Thyroid gland (tissue), 4 donors: ENCODE results near the gene PJA1. TPM values are rescaled to one million over a fixed set of nuclear protein-coding genes. Genes with fewer than 3 reads are reported as not detected.

Experiments
- DNase-seq, 2 donors: peaks; one replicate each; pipeline ENCODE4 v3.0.0-alpha.2; 2019
- H3K27ac ChIP-seq, 3 donors: fragments of 200-600 bp; sonication (generic); 1 replicate in 2 of 3; 2 replicates in 1 of 3; pipeline ENCODE4 v1.5.1; 2016 to 2019; ENCODE audit warnings: mild to moderate bottlenecking in 1 of 3, moderate library complexity in 1 of 3
- H3K27me3 ChIP-seq: fragments of 200-600 bp; sonication (generic); one replicate; pipeline ENCODE4 v1.5.1; 2019
- H3K36me3 ChIP-seq, 2 donors: fragments of 200-600 bp; sonication (generic); one replicate each; pipeline ENCODE4 v1.5.1; 2016 to 2019
- H3K4me1 ChIP-seq, 2 donors: fragments of 200-600 bp; sonication (generic); one replicate each; pipeline ENCODE4 v1.5.1; 2017 to 2019
- H3K4me3 ChIP-seq, 3 donors: fragments of 200-600 bp; sonication (generic); replicated peaks in 1 of 3; 1 replicate in 2 of 3; 2 replicates in 1 of 3; pipeline ENCODE4 v1.5.1; 2016; ENCODE audit warnings: mild to moderate bottlenecking in 1 of 3
- H3K9me3 ChIP-seq: fragments of 200-600 bp; sonication (generic); one replicate; pipeline ENCODE4 v1.5.1; 2017
- CTCF ChIP-seq, 6 experiments: fragments of 200-600 bp in 3 of 6; fragments of 450-650 bp in 3 of 6; sonication (generic) in 3 of 6; IDR thresholded peaks; one replicate each; pipeline ENCODE4 v1.5.1; 2016 to 2019; ENCODE audit warnings: antibody characterized with exemption in 6 of 6, mild to moderate bottlenecking in 2 of 6, inconsistent platforms in 1 of 6, moderate library complexity in 1 of 6
- POLR2A ChIP-seq, 2 donors: fragments of 450-650 bp; IDR thresholded peaks; one replicate each; pipeline ENCODE4 v1.6.1; 2017; ENCODE audit warnings: antibody characterized with exemption in 2 of 2, mild to moderate bottlenecking in 2 of 2, moderate library complexity in 1 of 2
- WGBS, 2 donors: methylation state at CpG; one replicate each; pipeline ENCODE4 v1.1.5; 2017; 5-methylcytosine and 5-hydroxymethylcytosine counted together
- intact Hi-C: fragments of 100-400 bp; cut with DNase I; formaldehyde crosslinking; loops from one replicate; pipeline ENCODE4 v1.15.1; 2023
- total RNA-seq, 4 donors: library from RNA; depleted of rRNA; stranded (reverse); fragments of >200 nt; gene quantifications; one replicate each; pipeline ENCODE4 v1.2.3, GENCODE V29; 2016

The PJA1 gene
- total RNA-seq, 4 donors from 2014 or later = 29.7 to 60.0 (median 50.1) TPM

DNA sequence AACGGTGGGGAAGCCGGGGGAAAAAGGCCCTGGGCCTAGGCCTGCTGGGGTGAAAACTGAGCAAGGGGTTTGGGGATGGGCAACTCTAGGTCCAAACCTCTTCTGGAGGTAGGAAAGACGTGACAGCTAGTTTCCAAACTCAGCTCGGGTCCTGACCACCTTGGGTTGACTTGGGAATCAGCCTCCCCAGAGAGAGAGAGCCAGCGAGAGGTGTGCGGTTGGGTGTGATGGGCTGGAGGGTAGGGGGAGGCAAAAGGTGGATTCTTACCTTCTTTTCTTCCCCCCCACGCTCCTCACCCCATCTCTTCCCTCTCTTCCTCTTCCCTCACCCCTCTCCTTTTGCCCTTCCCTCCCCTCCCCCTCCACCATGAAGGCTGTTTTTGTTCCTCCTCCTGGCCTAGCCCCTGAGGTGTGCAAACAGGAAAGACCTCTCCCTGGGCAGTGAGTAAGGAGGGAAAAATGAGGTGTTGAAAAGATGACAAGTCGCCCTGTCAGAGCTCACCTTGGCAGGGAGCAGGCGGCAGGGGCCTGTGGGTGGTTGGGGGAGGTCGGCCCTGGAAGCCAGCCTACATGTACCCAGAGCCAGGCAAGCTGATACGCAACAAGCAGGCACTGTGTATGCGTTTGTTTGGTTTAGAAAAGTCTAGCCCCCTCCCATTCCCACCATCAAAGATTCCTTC, 14.8 kb downstream of the PJA1 start:
- WGBS, 2 donors = 71 to 88% methylated on average over 8 to 12 of the region's 12 CpGs
- H3K4me3 ChIP-seq = no peak overlapping the region
- no peak overlapping the region for H3K27ac ChIP-seq
- intact Hi-C loops = no loop called here
- H3K4me1 ChIP-seq = peaks cover 0 to 4% of the 10 kb centered on the region in 2 donors
- no peaks in the 10 kb centered on the region for H3K36me3 ChIP-seq
- no peak for DNase-seq
- no peaks in the 10 kb centered on the region for H3K9me3 ChIP-seq
- no peak for TF ChIP-seq CTCF (IDR thresholded peaks at IDR 0.05)
- TF ChIP-seq POLR2A (IDR thresholded peaks at IDR 0.05) = no peak
- H3K27me3 ChIP-seq = no peaks in the 10 kb centered on the region

DNA sequence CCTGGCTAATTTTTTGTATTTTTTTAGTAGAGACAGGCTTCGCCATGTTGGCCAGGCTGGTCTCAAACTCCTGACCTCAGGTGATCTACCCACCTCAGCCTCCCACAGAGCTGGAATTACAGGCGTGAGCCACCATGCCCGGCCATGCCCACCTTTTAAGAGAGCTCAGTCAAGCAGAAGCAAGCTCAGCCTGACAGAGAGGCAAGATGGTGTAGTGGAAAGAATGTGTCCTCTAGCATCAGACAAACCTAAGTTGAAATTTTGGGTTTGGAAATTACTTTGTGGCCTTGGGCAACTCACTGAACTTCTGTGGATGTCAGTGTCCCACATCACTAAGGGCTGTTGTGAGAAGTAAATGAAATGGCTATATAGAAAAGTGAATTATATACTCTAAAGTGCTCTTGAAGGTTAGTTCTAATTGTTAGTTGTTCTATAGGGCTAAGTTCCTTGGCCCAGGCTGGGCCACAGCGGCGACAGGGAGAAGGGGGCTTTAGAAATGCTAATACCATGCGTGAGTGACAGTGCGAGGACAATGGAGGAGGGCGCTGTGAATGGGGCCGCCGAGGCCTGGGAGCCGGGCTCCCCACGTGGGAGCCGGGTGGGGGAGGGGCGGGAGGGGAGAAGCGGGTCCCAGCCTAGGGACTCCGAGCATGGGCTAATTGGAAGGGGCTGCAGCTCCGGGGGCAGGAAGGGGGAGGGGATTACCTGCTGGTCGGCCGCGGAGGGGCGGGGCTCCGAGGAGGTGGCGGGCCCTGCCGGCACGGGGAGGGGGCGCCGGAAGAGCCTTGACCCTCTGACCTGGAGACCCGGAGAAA, 15.6 kb downstream of the PJA1 start:
- WGBS, 2 donors = 36 to 56% methylated on average over 3 to 14 of the region's 28 CpGs
- TF ChIP-seq POLR2A (IDR thresholded peaks at IDR 0.05) (no peak), CTCF (IDR thresholded peaks at IDR 0.05) (no peak)
- peaks cover 0 to 4% of the 10 kb centered on the region in 2 donors for H3K4me1 ChIP-seq
- DNase-seq = no peak
- H3K27ac ChIP-seq = no peak overlapping the region
- intact Hi-C loops = no loop called here
- no peak overlapping the region for H3K4me3 ChIP-seq
- no peaks in the 10 kb centered on the region for H3K27me3 ChIP-seq
- H3K9me3 ChIP-seq = no peaks in the 10 kb centered on the region
- H3K36me3 ChIP-seq = no peaks in the 10 kb centered on the region

DNA sequence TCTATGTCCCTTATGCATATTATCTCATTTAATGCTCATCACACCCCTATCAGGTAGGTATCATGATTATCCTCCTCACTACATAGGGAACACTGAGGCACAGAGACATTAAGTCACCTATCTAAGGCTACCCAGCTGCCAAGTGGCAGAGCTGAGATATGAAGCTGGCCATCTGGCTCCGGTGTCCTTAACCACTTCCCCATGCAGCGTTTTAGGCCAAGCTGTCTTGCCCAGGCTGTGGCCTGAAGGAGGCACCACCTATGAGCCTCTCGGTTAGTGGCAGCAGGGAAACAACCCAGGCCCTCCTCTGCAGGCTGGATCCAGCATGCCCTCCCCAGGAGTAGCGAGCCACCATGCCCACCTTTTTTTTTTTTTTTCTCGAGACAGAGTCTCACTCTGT, 16.3 kb downstream of the PJA1 start:
- Histone ChIP-seq H3K27me3 (no peaks in the 10 kb centered on the region), H3K27ac (no peak overlapping the region), H3K4me3 (no peak overlapping the region), H3K36me3 (no peaks in the 10 kb centered on the region), H3K4me1 (peaks cover 0 to 4% of the 10 kb centered on the region in 2 donors), H3K9me3 (no peaks in the 10 kb centered on the region)
- no peak for DNase-seq
- intact Hi-C loops = no loop called here
- WGBS, 2 donors = 86 to 94% methylated on average over 5 of the region's 5 CpGs
- TF ChIP-seq POLR2A (IDR thresholded peaks at IDR 0.05) = no peak
- TF ChIP-seq CTCF (IDR thresholded peaks at IDR 0.05) = no peak

- Histone ChIP-seq H3K4me3 (no peak overlapping the region), H3K27me3 (no peaks in the 10 kb centered on the region), H3K4me1 (no peaks in the 10 kb centered on the region), H3K27ac (no peak overlapping the region), H3K9me3 (no peaks in the 10 kb centered on the region), H3K36me3 (no peaks in the 10 kb centered on the region)
- intact Hi-C loops = no loop called here
- TF ChIP-seq CTCF (IDR thresholded peaks at IDR 0.05) (no peak), POLR2A (IDR thresholded peaks at IDR 0.05) (no peak)
- WGBS, 2 donors = 87 to 93% methylated on average over 4 of the region's 4 CpGs
- DNase-seq = no peak
Observed at GRCh38 chrX:69146739-69147138, 18.5 kb downstream of the PJA1 start.

DNA sequence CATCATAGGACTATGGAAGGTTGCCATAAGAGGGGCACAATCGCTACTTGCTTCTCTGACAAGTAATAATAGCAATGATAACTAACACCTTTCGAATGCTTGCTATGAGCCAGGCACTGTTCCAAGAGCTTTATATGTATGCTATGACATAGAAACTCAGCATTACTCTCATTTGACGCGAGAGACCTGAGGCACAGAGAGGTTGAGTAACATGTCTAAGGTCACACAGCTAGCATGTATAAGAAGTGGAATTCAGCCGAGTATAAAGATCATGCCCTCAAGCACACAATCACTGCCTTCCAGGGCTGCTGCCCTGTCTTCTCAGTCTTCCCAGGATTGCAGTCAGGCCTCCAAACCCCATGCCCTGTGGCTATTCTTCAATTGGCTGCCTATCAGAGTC, 19.5 kb downstream of the PJA1 start:
- DNase-seq = no peak
- Histone ChIP-seq H3K36me3 (no peaks in the 10 kb centered on the region), H3K27me3 (no peaks in the 10 kb centered on the region), H3K4me3 (no peak overlapping the region), H3K4me1 (no peaks in the 10 kb centered on the region), H3K27ac (no peak overlapping the region), H3K9me3 (no peaks in the 10 kb centered on the region)
- 100% methylated on average over 1 to 5 of the region's 5 CpGs for WGBS, 2 donors
- intact Hi-C loops = no loop called here
- no peak for TF ChIP-seq CTCF (IDR thresholded peaks at IDR 0.05)
- no peak for TF ChIP-seq POLR2A (IDR thresholded peaks at IDR 0.05)
